Activated CD4-positive, alpha-beta T cell treated with anti-CD3 and anti-CD28 coated beads, Interleukin-2, amount 10 ng/mL, durations not matched to agents 24 days and 14 days (primary cell): ENCODE results near the gene WNT9A. TPM values are rescaled to one million over a fixed set of nuclear protein-coding genes. Genes with fewer than 3 reads are reported as not detected.
A peak's percentile ranks its signal among the peaks of the same experiment; 100 is the strongest.
"Not testable (repeated sequence)": the region's sequence is repeated elsewhere in the genome, so short reads cannot be mapped to it uniquely, and the experiment has no call there.

Experiments
- DNase-seq: peaks from one replicate; pipeline ENCODE4 v3.0.0; 2022
- H3K27ac Mint-ChIP-seq: one replicate; pipeline ENCODE4 v1.8.0; 2022; ENCODE audit warnings: mild to moderate bottlenecking, mixed read lengths
- H3K27me3 Mint-ChIP-seq: one replicate; pipeline ENCODE4 v1.8.0; 2022; ENCODE audit warnings: mixed read lengths
- H3K36me3 Mint-ChIP-seq: one replicate; pipeline ENCODE4 v1.8.0; 2022; ENCODE audit warnings: low read depth, mild to moderate bottlenecking, mixed read lengths
- H3K4me1 Mint-ChIP-seq: one replicate; pipeline ENCODE4 v1.8.0; 2021; ENCODE audit warnings: mixed read lengths
- H3K4me3 Mint-ChIP-seq: one replicate; pipeline ENCODE4 v1.8.0; 2022; ENCODE audit warnings: mild to moderate bottlenecking, moderate library complexity, mixed read lengths
- H3K9me3 Mint-ChIP-seq: one replicate; pipeline ENCODE4 v1.8.0; 2021; ENCODE audit warnings: mixed read lengths
- intact Hi-C: fragments of 100-400 bp; cut with micrococcal nuclease; formaldehyde crosslinking; loops from one replicate; pipeline ENCODE4 v1.15.1; 2023
- total RNA-seq: library from RNA; stranded (reverse); gene quantifications from 2 replicates; pipeline ENCODE4 v1.2.3, GENCODE V29; 2022

WNT9A gene
- total RNA-seq, 1 donor from 2014 or later: not detected

DNA sequence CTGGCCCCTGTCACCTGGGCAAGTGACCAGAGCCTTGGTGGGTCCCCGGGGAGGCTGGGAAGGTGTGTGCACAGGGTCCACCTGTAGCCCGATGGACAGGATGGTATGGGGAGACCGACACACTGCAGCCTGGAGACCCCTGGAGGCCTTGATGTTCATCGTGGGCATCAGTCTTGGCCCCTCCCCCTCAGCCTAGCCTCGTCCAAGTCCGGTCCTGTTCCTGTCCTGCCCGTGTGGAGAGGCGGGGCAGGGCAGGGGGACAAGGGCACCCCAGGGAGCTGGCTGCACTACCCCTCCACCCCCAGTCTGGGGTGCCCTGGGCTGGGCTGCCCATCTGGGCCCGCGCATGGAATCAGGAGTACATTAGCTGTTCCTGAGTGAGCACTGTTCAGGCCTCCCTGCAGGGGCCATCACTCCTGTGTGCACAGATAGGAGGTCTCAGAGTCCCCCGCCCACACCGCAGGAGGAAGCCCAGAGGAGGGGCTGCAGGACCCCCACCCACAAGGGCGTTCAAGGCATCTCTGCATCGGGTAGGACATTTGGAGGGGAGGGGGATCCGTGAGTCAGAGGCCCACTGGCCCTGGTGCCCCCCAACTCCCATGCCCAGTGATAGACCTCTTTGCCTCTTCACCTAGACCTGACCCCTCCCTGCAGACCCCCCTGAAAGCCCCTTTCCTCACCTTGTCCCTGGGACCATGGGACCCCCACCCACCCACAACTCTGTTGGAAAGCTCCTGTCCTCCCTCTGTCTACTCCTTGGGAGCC lies 63.2 kb downstream of the WNT9A start:
- DNase-seq: peak; percentile 47
- H3K27me3 Mint-ChIP-seq: peaks cover 7% of the 10 kb centered on the region
- no peaks in the 10 kb centered on the region for H3K36me3 Mint-ChIP-seq
- no peaks in the 10 kb centered on the region for H3K9me3 Mint-ChIP-seq
- peaks cover 5% of the 10 kb centered on the region for H3K4me1 Mint-ChIP-seq
- intact Hi-C loops: loop anchor here (10.0 kb wide), 1 partner anchor 120 kb away; no protein-coding TSS in a partner anchor
- no peak overlapping the region for H3K27ac Mint-ChIP-seq
- no peak overlapping the region for H3K4me3 Mint-ChIP-seq

DNA sequence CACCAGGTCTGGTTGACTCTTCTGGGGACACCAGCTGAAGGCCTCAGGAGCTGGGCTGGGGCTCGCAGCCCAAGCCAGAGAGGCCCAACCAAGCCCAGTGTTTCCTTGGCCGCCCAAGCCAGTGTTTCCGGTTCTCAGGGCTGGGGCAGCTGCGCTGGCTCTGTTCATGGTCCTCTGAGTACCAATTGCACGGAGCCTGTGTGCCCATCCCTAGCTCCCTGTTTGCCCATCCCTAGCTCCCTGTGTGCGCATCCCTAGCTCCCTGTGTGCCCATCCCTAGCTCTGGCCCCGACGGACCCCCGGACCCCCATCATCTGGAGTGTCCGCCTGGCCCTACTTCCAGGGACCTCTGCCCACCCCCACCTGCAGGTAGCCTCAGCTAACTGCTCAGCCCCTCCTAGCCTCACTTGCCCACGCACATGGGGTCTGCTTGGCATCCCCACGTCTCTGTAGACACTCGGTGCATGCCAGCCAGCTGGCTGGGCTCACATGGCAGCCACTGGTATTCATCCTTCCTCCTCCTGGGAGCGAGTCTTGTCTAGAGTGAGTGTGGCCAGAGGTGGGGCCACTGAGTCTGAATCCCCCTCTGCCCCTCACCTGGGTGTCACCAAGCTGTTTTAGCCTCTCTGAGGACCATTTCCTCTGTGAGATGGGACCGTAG lies 64.0 kb downstream of the WNT9A start:
- DNase-seq: peak; percentile 51
- intact Hi-C loops: loop anchor here (10.0 kb wide), 1 partner anchor 119 kb away; no protein-coding TSS in a partner anchor
- Mint-ChIP-seq H3K27me3 (peaks cover 9% of the 10 kb centered on the region), H3K9me3 (no peaks in the 10 kb centered on the region), H3K4me3 (no peak overlapping the region), H3K4me1 (peaks cover 5% of the 10 kb centered on the region), H3K27ac (no peak overlapping the region), H3K36me3 (no peaks in the 10 kb centered on the region)

DNA sequence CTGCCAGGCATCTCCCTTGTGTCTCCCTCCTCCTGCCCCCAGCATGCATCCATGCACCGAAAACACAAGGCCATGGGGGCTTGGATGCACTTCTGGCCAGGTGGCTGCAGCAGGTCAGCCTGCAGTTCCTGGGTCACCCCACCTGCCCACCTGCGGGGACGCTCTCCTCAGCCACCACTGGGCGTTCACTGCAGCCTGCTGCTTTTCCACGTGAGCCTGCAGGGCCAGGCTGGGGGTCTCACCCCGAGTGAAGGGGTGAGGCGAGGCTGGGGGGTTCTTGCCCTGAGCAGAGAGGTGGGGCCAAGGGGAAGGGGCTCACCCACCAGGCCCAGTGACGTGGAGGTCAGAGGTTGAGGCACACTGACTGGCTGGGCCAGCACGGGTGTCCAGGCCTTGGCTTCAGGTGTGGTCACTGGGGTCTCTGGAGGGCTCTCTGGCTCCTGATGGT lies 64.6 kb downstream of the WNT9A start:
- Mint-ChIP-seq H3K27me3 (peaks cover 12% of the 10 kb centered on the region), H3K4me3 (no peak overlapping the region), H3K27ac (no peak overlapping the region), H3K9me3 (no peaks in the 10 kb centered on the region), H3K4me1 (peaks cover 5% of the 10 kb centered on the region), H3K36me3 (no peaks in the 10 kb centered on the region)
- intact Hi-C loops: loop anchor here (10.0 kb wide), 1 partner anchor 118 kb away; no protein-coding TSS in a partner anchor
- DNase-seq: peak; percentile 51

DNA sequence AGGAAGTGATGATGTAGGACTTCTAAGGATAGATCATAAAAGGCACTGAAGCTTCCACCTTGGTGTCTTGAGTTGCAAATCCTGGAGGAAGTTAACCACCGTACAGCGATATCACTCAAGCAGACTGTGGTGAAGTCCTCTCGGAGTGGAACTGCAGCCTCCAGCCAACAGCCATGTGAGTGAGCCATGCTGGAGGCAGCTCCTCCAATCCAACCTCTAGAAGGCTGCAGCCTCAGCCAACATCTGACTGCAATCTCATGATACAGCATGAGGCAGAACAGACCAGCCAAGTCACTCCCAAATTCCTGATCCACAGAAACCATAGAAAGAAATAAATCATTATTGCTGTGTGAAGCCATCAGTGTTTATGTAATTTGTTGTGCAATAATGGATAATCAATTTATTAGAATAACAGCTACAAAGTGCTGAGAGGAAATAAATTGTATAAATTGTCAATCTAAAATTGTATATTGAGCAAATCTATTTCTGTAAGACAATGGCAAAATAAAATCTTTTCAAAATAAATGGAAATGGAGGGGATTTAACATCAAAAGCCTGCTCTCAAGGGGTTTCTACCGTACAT lies 67.3 kb downstream of the WNT9A start:
- DNase-seq: no peak
- Mint-ChIP-seq H3K4me3 (no peak overlapping the region), H3K9me3 (peaks cover 6% of the 10 kb centered on the region), H3K4me1 (peaks cover under 1% of the 10 kb centered on the region), H3K27me3 (peaks cover 20% of the 10 kb centered on the region), H3K27ac (no peak overlapping the region), H3K36me3 (no peaks in the 10 kb centered on the region)
- intact Hi-C loops: loop anchor here (10.0 kb wide), 1 partner anchor 116 kb away; no protein-coding TSS in a partner anchor

DNA sequence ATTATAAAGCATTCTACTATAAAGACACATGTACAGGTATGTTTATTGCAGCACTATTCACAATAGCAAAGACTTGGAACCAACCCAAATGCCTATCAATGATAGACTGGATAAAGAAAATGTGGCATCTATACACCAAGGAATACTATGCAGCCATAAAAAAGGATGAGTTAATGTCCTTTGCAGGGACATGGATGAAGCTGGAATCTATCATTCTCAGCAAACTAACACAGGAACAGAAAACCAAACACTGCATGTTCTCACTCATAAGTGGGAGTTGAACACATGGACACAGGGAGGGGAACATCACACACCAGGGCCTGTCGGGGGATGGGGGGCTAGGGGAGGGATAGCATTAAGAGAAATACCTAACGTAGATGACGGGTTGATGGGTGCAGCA lies 69.9 kb downstream of the WNT9A start:
- H3K27ac Mint-ChIP-seq, H3K4me1 Mint-ChIP-seq, H3K4me3 Mint-ChIP-seq, H3K36me3 Mint-ChIP-seq, DNase-seq, intact Hi-C loops: not testable (repeated sequence)
- H3K27me3 Mint-ChIP-seq: peaks cover 37% of the 10 kb centered on the region
- peaks cover 16% of the 10 kb centered on the region for H3K9me3 Mint-ChIP-seq

DNA sequence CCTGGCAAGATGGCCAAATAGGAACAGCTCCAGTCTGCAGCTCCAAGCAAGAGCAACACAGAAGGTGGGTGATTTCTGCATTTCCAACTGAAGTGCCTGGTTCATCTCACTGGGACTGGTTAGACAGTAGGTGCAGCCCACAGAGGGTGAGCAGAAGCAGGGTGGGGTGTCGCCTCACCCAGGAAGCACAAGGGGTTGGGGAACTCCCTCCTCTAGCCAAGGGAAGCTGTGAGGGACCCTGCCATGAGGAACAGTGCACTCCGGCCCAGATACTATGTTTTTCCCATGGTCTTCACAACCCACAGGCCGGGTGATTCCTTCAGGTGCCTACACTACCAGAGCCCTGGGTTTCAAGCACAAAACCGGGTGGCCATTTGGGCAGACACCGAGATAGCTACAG lies 75.8 kb downstream of the WNT9A start:
- peak; percentile 52 for DNase-seq
- Mint-ChIP-seq H3K27me3 (peaks cover 22% of the 10 kb centered on the region), H3K4me1 (peaks cover 21% of the 10 kb centered on the region), H3K9me3 (peaks cover 11% of the 10 kb centered on the region)
- intact Hi-C loops, H3K27ac Mint-ChIP-seq, H3K36me3 Mint-ChIP-seq, H3K4me3 Mint-ChIP-seq: not testable (repeated sequence)

DNA sequence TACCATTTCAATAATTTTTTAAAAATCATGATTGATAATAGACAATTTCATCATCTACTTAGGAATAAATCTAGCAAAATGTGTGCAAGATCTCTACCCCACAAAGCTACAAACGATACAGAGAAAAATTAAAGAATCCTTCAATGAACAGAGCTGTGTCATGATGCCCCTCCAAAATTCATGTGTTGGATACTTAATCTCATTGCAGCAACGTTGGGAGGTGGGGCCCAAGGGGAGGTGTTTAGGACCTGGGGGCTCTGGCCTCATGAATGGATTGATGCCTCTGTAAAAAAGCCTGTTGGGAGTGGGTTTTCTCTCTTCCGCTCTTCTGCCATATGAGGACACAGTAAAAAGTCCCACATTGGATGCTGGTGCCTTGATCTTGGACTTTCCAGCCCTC lies 77.4 kb downstream of the WNT9A start:
- DNase-seq: no peak
- Mint-ChIP-seq H3K4me1 (peaks cover 21% of the 10 kb centered on the region), H3K27ac (no peak overlapping the region), H3K9me3 (peaks cover 11% of the 10 kb centered on the region), H3K27me3 (peaks cover 17% of the 10 kb centered on the region), H3K4me3 (peak overlapping the region; percentile 52), H3K36me3 (peaks cover 5% of the 10 kb centered on the region)
- intact Hi-C loops: no loop called here

DNA sequence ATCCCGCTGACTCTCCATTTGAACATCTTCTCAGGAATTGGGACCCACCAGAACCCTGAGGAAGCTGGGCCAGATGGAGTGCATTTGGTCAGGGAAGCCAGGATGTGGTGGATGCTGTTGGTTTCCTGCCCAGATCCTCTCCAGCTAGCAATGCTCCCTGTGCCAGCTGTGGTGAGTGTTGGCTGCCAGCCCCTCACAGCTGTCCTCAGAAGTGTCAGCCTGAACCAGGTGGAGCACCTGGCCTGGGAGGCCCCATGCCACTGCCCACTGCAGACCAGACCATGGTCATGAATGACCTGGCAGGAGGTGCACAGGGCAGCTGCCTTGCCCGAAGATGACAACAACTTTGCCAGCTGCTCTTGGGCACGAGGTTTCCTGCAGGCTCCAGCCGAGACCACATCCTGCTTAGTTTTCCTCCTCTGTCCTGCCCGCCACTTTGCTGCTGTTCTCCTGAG lies 77.9 kb downstream of the WNT9A start:
- Mint-ChIP-seq H3K36me3 (peaks cover 5% of the 10 kb centered on the region), H3K9me3 (peaks cover 13% of the 10 kb centered on the region), H3K27ac (no peak overlapping the region), H3K4me1 (peaks cover 21% of the 10 kb centered on the region), H3K27me3 (peaks cover 14% of the 10 kb centered on the region), H3K4me3 (peak overlapping the region; percentile 52)
- peak; percentile 66 for DNase-seq
- intact Hi-C loops: no loop called here

DNA sequence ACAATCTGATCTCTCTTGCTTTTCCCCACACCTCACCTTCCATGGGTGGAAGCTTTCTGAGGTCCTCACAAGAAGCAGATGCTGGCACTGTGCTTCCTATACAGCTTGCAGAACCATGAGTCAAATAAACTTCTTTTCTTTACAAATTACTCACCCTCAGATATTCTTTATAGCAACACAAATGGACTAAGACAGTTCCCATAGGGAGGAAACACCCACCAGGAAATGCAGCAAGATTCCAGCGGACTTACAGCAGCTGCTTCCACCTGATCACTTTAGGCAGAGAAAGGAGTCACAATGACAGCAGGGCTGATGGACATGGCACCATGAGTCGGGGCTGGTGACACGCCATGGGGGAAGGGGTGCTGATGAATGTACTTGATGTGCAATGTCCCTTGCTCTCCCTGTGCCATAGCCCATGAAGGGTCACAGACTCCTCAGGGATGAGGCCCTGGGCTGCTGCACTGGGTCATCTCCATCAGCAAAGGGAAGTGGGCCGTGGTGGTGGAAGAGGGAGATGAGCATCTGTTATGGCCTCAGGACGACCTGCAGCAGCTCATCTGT lies 78.4 kb downstream of the WNT9A start:
- Mint-ChIP-seq H3K27me3 (peaks cover 9% of the 10 kb centered on the region), H3K9me3 (peaks cover 18% of the 10 kb centered on the region), H3K4me1 (peaks cover 21% of the 10 kb centered on the region), H3K36me3 (peaks cover 5% of the 10 kb centered on the region), H3K4me3 (no peak overlapping the region), H3K27ac (no peak overlapping the region)
- intact Hi-C loops: no loop called here
- peak; percentile 52 for DNase-seq

Other genes starting within 250 kb of the WNT9A start
- gene JMJD4, start 212.6 kb downstream of the WNT9A start, total RNA-seq: 34.8 and 35.1 TPM in 2 replicates
- 28.6 and 30.9 TPM in 2 replicates for gene SNAP47, start 212.5 kb downstream of the WNT9A start, total RNA-seq
- not detected in 2 replicates for gene PRSS38, start 132.3 kb downstream of the WNT9A start, total RNA-seq
- not detected in 2 replicates for gene WNT3A, start 59.1 kb upstream of the WNT9A start, total RNA-seq
- gene ARF1, start 134.8 kb upstream of the WNT9A start, total RNA-seq: 388 and 395 TPM in 2 replicates
- 27.5 and 33.0 TPM in 2 replicates for gene C1orf35, start 155.4 kb upstream of the WNT9A start, total RNA-seq
- 55.2 and 62.2 TPM in 2 replicates for gene MRPL55, start 161.4 kb upstream of the WNT9A start, total RNA-seq
- 211 and 222 TPM in 2 replicates for gene GUK1, start 192.3 kb upstream of the WNT9A start, total RNA-seq
- 0.69 and 0.96 TPM in 2 replicates for gene GJC2, start 202.0 kb upstream of the WNT9A start, total RNA-seq
- gene IBA57, start 217.9 kb upstream of the WNT9A start, total RNA-seq: 10.8 and 11.4 TPM in 2 replicates